Measurements from ENCODE around the gene DNAH11. TPM values are rescaled to one million over a fixed set of nuclear protein-coding genes. Genes with fewer than 3 reads are reported as not detected.

Gene DNAH11
- total RNA-seq, 6 experiments from 2014 or later: 0.17 to 5.5 (median 1.2) TPM

GRCh38 chr7:21620054-21620453, 77.2 kb downstream of the DNAH11 start:
- no peak for DNase-seq
- TF ChIP-seq POLR2A (IDR thresholded peaks at IDR 0.05): no peak
- no peak for TF ChIP-seq CTCF (IDR thresholded peaks at IDR 0.05)
- no peak overlapping the region for H3K27ac ChIP-seq
- H3K4me1 ChIP-seq: peaks cover 0 to 15% (median 4%) of the 10 kb centered on the region in 4 donors
- intact Hi-C loops (cut with DNase I): no loop called here
- ATAC-seq: no peak
- H3K4me3 ChIP-seq: no peak overlapping the region
- 94% methylated on average over 2 of the region's 2 CpGs for WGBS (ENCODE audit: insufficient coverage, low coverage, low lambda C conversion rate, missing lambda C conversion rate)
- no peaks in the 10 kb centered on the region for H3K9me3 ChIP-seq
- H3K27me3 ChIP-seq: no peaks in the 10 kb centered on the region
- no peaks in the 10 kb centered on the region for H3K36me3 ChIP-seq

GRCh38 chr7:21624320-21624719, 81.5 kb downstream of the DNAH11 start:
- Histone ChIP-seq H3K4me3 (no peak overlapping the region), H3K36me3 (no peaks in the 10 kb centered on the region), H3K4me1 (no peaks in the 10 kb centered on the region), H3K9me3 (no peaks in the 10 kb centered on the region), H3K27me3 (no peaks in the 10 kb centered on the region), H3K27ac (no peak overlapping the region)
- no peak for ATAC-seq
- TF ChIP-seq CTCF (IDR thresholded peaks at IDR 0.05) (no peak), POLR2A (IDR thresholded peaks at IDR 0.05) (no peak)
- DNase-seq: no peak
- intact Hi-C loops (cut with DNase I): no loop called here

- intact Hi-C loops (cut with DNase I): no loop called here
- Histone ChIP-seq H3K9me3 (no peaks in the 10 kb centered on the region), H3K4me1 (peaks cover 0 to 21% (median 4%) of the 10 kb centered on the region in 4 donors), H3K27me3 (no peaks in the 10 kb centered on the region), H3K36me3 (no peaks in the 10 kb centered on the region), H3K27ac (no peak overlapping the region), H3K4me3 (no peak overlapping the region)
- ATAC-seq: no peak
- no peak for DNase-seq
- WGBS (ENCODE audit: insufficient coverage, low coverage, low lambda C conversion rate, missing lambda C conversion rate): 67% methylated on average over 4 of the region's 4 CpGs
- no peak for TF ChIP-seq CTCF (IDR thresholded peaks at IDR 0.05)
- no peak for TF ChIP-seq POLR2A (IDR thresholded peaks at IDR 0.05)
These were observed 93.9 kb downstream of the DNAH11 start for GRCh38 chr7:21636694-21637093.

- Histone ChIP-seq H3K27me3 (no peaks in the 10 kb centered on the region), H3K9me3 (no peaks in the 10 kb centered on the region), H3K4me1 (peaks cover 0 to 21% (median 4%) of the 10 kb centered on the region in 4 donors), H3K4me3 (no peak overlapping the region), H3K36me3 (no peaks in the 10 kb centered on the region), H3K27ac (peak overlapping the region in 1 of 3 donors; percentile 45)
- TF ChIP-seq POLR2A (IDR thresholded peaks at IDR 0.05): no peak
- no peak for TF ChIP-seq CTCF (IDR thresholded peaks at IDR 0.05)
- ATAC-seq (peak; percentile 73 to 82 (median 81)), DNase-seq (no peak)
- 12% methylated on average over 3 of the region's 3 CpGs for WGBS (ENCODE audit: insufficient coverage, low coverage, low lambda C conversion rate, missing lambda C conversion rate)
- intact Hi-C loops (cut with DNase I): no loop called here
These were observed 96.5 kb downstream of the DNAH11 start for GRCh38 chr7:21639206-21639868.
